Activated T-cell treated with anti-CD3 and anti-CD28 coated beads for 1 hour (primary cell): ENCODE data around the gene IMPACT.

Source experiments
- DNase-seq: peaks from one replicate; pipeline ENCODE4 v3.0.0-alpha.2; 2020; ENCODE audit warnings: low read depth

The IMPACT gene

GRCh38 chr18:24479371-24479770 lies 52.9 kb downstream of the IMPACT start:
- no peak for DNase-seq

DNA sequence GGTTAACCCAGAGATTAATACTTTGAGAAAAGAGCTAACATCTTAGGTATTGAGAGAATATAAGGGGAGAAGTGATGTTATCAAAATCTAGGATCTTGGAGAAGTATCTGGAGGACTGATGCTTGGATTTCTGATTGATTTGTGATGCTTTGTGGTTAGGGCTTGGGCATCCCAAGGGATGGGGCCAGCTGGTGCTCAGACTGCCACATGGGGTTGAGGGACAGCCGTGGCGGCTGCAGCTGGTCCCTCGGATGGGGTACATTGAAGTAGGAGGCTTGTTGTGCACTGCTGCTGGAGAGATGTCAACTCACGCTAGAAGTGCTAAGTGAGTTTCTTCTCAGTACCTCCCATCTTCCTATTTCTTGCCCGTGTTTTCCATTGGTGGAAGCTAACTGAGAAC lies 56.4 kb downstream of the IMPACT start:
- DNase-seq: no peak

- DNase-seq: no peak
Measured at GRCh38 chr18:24485681-24486080, 59.2 kb downstream of the IMPACT start.

- no peak for DNase-seq
Measured at GRCh38 chr18:24486684-24487083, 60.2 kb downstream of the IMPACT start.

DNA sequence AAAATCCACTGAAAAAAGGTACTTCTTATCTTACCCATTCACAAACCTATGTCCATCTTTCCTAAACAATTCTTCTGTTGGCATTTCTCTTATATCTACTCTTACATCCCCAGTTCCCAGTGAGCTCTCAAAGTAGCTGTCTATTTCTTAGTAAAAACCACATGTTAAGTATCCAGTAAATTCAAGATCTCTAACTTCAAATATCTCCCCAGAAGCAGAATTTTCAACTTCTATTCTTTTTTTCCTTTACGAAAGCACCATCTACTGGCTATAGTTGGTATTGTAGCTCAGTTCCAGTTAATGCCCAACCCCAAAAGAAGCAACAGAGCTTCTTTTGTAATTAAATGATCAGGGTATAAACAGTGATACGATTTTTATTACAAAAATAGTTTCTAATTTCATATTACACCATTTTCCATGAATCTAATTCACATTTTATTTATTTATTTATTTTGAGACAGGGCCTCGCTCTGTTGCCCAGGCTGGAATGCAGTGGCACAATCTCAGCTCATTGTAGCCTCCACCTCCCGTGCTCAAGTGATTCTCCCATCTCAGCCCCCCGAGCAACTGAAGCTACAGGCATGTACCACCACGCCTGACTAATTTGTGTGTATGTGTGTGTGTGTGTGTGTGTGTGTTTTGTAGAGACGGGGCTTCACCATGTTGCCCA lies 62.5 kb downstream of the IMPACT start:
- no peak for DNase-seq

- DNase-seq: no peak
Measured at GRCh38 chr18:24490539-24490938, 64.1 kb downstream of the IMPACT start.

DNA sequence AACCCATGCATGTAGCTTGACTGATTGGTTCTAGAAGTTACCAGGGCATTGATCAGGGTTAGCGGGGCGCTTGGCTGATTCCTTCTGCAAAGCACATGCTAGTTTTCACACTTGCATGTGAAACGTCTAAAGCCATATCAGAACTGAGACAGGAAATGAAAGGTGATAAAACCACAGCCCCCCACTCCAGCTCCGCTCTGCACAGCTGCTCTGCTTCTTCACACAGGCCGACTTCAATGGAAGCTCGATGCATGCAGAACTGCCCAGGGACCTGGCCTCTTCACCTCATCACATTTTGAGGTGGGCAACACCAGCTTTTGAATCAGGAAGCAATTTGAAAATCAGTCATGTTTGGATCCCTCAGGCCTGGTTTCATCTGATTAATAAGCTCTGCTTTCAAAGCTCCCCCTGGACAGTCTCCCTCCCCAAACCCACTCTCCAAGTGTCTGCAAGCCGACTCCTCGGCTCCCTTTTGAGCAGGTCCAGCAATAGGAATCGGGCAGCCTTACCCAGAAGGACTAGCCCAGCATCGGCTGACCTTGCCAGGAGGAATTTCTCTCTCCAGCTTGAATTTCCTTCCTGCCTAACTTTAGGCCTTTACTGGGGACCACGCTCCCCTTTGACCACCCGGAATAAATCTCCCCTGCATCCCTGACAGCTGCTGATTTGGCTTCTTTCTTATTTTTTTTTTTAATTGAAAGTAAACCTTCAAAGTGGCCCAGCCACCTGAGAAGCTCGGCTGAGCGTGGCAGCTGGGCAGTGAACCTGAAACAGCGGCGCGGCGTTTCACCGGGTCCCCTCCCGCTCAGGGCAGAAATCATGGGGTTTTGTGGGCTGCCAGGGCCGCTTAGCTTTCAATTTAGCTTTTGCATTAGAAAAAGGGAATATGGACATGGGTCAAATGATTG lies 65.7 kb downstream of the IMPACT start:
- DNase-seq: no peak

- no peak for DNase-seq
Measured at GRCh38 chr18:24494586-24494985, 68.1 kb downstream of the IMPACT start.

DNA sequence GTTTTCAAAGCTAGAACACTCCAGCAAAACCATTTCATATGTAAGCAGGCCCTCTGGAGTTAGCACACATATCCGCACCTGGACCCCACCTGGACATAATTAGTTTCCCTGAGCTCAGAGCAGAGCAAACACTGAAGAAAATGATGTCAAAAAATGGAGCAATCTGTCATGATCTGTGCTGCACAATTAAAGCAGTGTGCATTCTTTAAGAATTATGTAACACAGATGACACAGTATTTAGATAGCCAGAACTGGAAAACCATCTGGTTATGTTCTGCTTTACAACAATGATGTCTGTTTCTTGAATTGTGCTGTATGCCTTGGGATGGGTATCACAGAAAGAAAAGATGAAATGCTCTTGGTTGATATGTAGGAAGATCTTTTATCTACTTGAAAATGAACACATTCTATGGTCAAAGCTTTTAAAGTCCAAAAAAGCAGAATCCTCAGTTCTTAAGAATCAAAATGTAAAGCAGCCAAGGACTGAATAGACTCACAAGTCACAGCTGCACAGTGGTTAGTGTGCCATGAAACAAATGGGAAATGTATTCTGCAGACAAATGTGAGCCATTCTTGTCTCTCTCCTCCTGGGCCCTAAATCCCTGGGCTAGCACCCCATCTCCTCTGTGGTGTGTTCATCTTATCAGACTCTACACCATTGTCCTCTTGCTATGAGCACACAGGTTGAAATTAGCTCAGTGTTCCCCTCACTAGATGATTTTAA lies 70.7 kb downstream of the IMPACT start:
- no peak for DNase-seq

GRCh38 chr18:24499814-24500213 lies 73.3 kb downstream of the IMPACT start:
- DNase-seq: no peak

GRCh38 chr18:24500217-24500616 lies 73.7 kb downstream of the IMPACT start:
- no peak for DNase-seq

DNA sequence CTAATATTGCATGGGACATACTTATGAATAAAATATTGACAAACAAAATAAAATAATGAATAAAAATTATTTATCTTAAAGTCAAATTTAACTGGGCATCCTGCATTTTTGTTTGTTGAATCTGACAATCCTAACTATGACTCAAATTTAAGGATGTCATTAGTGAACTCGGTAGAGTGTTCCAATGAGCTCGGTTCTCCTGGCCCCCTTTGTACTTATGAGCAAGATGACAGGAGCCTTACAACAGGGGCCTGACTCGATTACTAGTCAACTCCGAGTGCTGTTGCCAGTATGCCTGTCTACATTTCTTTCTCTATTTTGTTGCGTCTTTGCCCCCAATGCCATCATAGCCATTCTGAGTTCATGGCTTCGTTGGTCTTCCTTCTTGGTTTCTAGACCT lies 74.3 kb downstream of the IMPACT start:
- DNase-seq: no peak

GRCh38 chr18:24502667-24503523 lies 76.4 kb downstream of the IMPACT start:
- no peak for DNase-seq
